ENCODE data around the gene PLEKHA4.
"Not testable (repeated sequence)": the region's sequence is repeated elsewhere in the genome, so short reads cannot be mapped to it uniquely, and the experiment has no call there.

PLEKHA4 gene

GRCh38 chr19:48867746-48868113 lies 687 bp downstream of the PLEKHA4 start:
- DNase-seq (ENCODE audit: extremely low read depth in 1 of 2, low read depth in 1 of 2) = no peak

GRCh38 chr19:48867123-48867745 lies 1.2 kb downstream of the PLEKHA4 start:
- no peak for DNase-seq (ENCODE audit: extremely low read depth in 1 of 2, low read depth in 1 of 2)

GRCh38 chr19:48866692-48867091 lies 1.7 kb downstream of the PLEKHA4 start:
- no peak for DNase-seq (ENCODE audit: extremely low read depth in 1 of 2, low read depth in 1 of 2)

- no peak for DNase-seq (ENCODE audit: extremely low read depth in 1 of 2, low read depth in 1 of 2)
Observed at GRCh38 chr19:48862827-48863226, 5.6 kb downstream of the PLEKHA4 start.

- no peak for DNase-seq (ENCODE audit: extremely low read depth in 1 of 2, low read depth in 1 of 2)
Observed at GRCh38 chr19:48861313-48861712, 7.1 kb downstream of the PLEKHA4 start.

GRCh38 chr19:48859711-48860572 lies 8.5 kb downstream of the PLEKHA4 start:
- DNase-seq (ENCODE audit: extremely low read depth in 1 of 2, low read depth in 1 of 2) = no peak

GRCh38 chr19:48858984-48859710 lies 9.3 kb downstream of the PLEKHA4 start:
- DNase-seq (ENCODE audit: extremely low read depth in 1 of 2, low read depth in 1 of 2) = peak; percentile 62 to 70

GRCh38 chr19:48856921-48857320 lies 11.5 kb downstream of the PLEKHA4 start:
- no peak for DNase-seq (ENCODE audit: extremely low read depth in 1 of 2, low read depth in 1 of 2)

GRCh38 chr19:48854103-48854502 lies 14.3 kb downstream of the PLEKHA4 start:
- no peak for DNase-seq (ENCODE audit: extremely low read depth in 1 of 2, low read depth in 1 of 2)

GRCh38 chr19:48853483-48853882 lies 14.9 kb downstream of the PLEKHA4 start:
- DNase-seq (ENCODE audit: extremely low read depth in 1 of 2, low read depth in 1 of 2) = no peak

- no peak for DNase-seq (ENCODE audit: extremely low read depth in 1 of 2, low read depth in 1 of 2)
Observed at GRCh38 chr19:48852292-48852691, 16.1 kb downstream of the PLEKHA4 start.

GRCh38 chr19:48846659-48847058 lies 21.8 kb downstream of the PLEKHA4 start:
- not testable (repeated sequence) for DNase-seq (ENCODE audit: extremely low read depth in 1 of 2, low read depth in 1 of 2)

- DNase-seq (ENCODE audit: extremely low read depth in 1 of 2, low read depth in 1 of 2) = no peak
Observed at GRCh38 chr19:48845384-48845783, 23.0 kb downstream of the PLEKHA4 start.

- no peak for DNase-seq (ENCODE audit: extremely low read depth in 1 of 2, low read depth in 1 of 2)
Observed at GRCh38 chr19:48844472-48844871, 23.9 kb downstream of the PLEKHA4 start.

GRCh38 chr19:48842789-48843162 lies 25.6 kb downstream of the PLEKHA4 start:
- peak in 1 of 2 donors; percentile 21 for DNase-seq (ENCODE audit: extremely low read depth in 1 of 2, low read depth in 1 of 2)

- no peak for DNase-seq (ENCODE audit: extremely low read depth in 1 of 2, low read depth in 1 of 2)
Observed at GRCh38 chr19:48841571-48841970, 26.8 kb downstream of the PLEKHA4 start.

- no peak for DNase-seq (ENCODE audit: extremely low read depth in 1 of 2, low read depth in 1 of 2)
Observed at GRCh38 chr19:48841047-48841446, 27.4 kb downstream of the PLEKHA4 start.

- DNase-seq (ENCODE audit: extremely low read depth in 1 of 2, low read depth in 1 of 2) = no peak
Observed at GRCh38 chr19:48837687-48838086, 30.7 kb downstream of the PLEKHA4 start.

- DNase-seq (ENCODE audit: extremely low read depth in 1 of 2, low read depth in 1 of 2) = peak; percentile 61 to 73
Observed at GRCh38 chr19:48837051-48837524, 31.3 kb downstream of the PLEKHA4 start.

GRCh38 chr19:48836089-48837017 lies 32.1 kb downstream of the PLEKHA4 start, which contains the start of gene HSD17B14:
TSS of gene HSD17B14 (minus strand) at chr19:48836491. CDS start at chr19:48836411, 80 bp downstream.
- DNase-seq (ENCODE audit: extremely low read depth in 1 of 2, low read depth in 1 of 2) = no peak

Data from activated CD8-positive, alpha-beta memory T cell treated with anti-CD3 and anti-CD28 coated beads for 1 hour (primary cell).